RWPE2 (cell line): ENCODE measurements around the gene DDX10.

Source experiments
- ATAC-seq: fragments of 200-7000 bp; cut with Tn5 transposase; 3 replicates; pipeline ENCODE4 v1.9.1; 2021; ENCODE audit warnings: low read depth
- DNase-seq: peaks from one replicate; pipeline ENCODE4 v3.0.0-alpha.2; 2020; ENCODE audit warnings: low spot score
- H3K27ac ChIP-seq: fragments of 450-650 bp; 2 replicates; pipeline ENCODE4 v1.5.1; 2017; ENCODE audit warnings: mild to moderate bottlenecking; ENCODE audit not compliant: poor library complexity, severe bottlenecking
- H3K27me3 ChIP-seq: fragments of 250-450 bp; sonication (Bioruptor Pico); 2 replicates; pipeline ENCODE4 v1.5.1; 2021; ENCODE audit warnings: mild to moderate bottlenecking, moderate library complexity; ENCODE audit not compliant: insufficient read depth, poor library complexity, severe bottlenecking
- H3K36me3 ChIP-seq: fragments of 250-450 bp; sonication (Bioruptor Pico); 2 replicates; pipeline ENCODE4 v1.5.1; 2020; ENCODE audit warnings: low read depth, mild to moderate bottlenecking, moderate library complexity
- H3K4me1 ChIP-seq: fragments of 250-450 bp; sonication (Bioruptor Pico); 2 replicates; pipeline ENCODE4 v1.5.1; 2021; ENCODE audit warnings: mild to moderate bottlenecking, moderate library complexity; ENCODE audit not compliant: insufficient read depth, poor library complexity, severe bottlenecking
- H3K4me3 ChIP-seq: fragments of 250-450 bp; sonication (Bioruptor Pico); 2 replicates; pipeline ENCODE4 v1.5.1; 2021; ENCODE audit warnings: mild to moderate bottlenecking, moderate library complexity; ENCODE audit not compliant: severe bottlenecking
- H3K9me3 ChIP-seq: fragments of 250-450 bp; sonication (Bioruptor Pico); 2 replicates; pipeline ENCODE4 v1.5.1; 2021; ENCODE audit warnings: mild to moderate bottlenecking, moderate library complexity; ENCODE audit not compliant: severe bottlenecking
- CTCF ChIP-seq: fragments of 450-650 bp; IDR thresholded peaks from one replicate; pipeline ENCODE4 v1.5.1; 2017; ENCODE audit warnings: mild to moderate bottlenecking, moderate library complexity; ENCODE audit not compliant: poor library complexity, severe bottlenecking

DDX10 gene

DNA sequence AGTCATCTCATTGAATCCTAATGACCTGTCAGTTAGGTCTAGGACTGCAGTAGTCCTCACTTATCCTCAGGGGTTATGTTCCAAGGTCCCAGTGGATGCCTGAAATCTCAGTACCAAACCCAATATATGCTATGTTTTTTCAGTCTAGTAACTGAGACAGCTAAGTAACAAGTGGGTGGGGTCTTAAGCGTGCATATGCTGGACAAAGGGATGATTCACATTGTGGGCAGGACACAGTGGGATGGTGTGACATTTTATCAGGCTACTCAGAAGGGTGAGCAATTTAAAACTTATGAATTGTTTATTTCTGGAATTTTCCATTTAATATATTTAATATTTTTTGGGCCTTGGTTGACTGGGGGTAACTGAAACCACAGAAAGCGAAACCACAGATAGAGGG, 29.0 kb downstream of the DDX10 start:
- no peak for TF ChIP-seq CTCF
- H3K4me3 ChIP-seq: no peak overlapping the region
- ATAC-seq (peak; percentile 72), DNase-seq (no peak)
- H3K27ac ChIP-seq: peak overlapping the region; percentile 28
- H3K9me3 ChIP-seq: no peaks in the 10 kb centered on the region
- H3K36me3 ChIP-seq: peaks cover 54% of the 10 kb centered on the region
- no peaks in the 10 kb centered on the region for H3K27me3 ChIP-seq
- peaks cover 23% of the 10 kb centered on the region for H3K4me1 ChIP-seq

DNA sequence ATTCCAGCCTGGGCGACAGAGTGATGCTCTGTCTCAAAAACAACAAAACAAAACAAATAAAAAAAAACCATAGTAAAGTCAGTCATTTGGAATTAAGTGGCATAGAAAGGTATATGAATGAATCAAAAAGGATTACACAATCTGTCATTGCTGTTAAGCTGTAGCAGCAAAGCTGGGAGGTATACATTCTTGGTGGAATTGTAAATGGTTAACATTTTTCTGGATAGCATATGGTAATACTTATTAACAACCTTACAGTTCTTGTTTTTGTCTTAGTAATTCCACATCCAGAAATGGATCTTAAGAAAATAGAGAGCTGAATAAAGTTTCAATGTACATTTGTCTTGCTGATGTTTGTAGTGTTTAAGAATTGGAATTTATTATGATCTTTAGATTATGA, 30.0 kb downstream of the DDX10 start:
- DNase-seq: no peak
- Histone ChIP-seq H3K36me3 (peaks cover 45% of the 10 kb centered on the region), H3K27me3 (no peaks in the 10 kb centered on the region), H3K4me3 (no peak overlapping the region), H3K27ac (peak overlapping the region; percentile 28), H3K9me3 (no peaks in the 10 kb centered on the region), H3K4me1 (peaks cover 27% of the 10 kb centered on the region)
- no peak for TF ChIP-seq CTCF
- ATAC-seq: no peak

DNA sequence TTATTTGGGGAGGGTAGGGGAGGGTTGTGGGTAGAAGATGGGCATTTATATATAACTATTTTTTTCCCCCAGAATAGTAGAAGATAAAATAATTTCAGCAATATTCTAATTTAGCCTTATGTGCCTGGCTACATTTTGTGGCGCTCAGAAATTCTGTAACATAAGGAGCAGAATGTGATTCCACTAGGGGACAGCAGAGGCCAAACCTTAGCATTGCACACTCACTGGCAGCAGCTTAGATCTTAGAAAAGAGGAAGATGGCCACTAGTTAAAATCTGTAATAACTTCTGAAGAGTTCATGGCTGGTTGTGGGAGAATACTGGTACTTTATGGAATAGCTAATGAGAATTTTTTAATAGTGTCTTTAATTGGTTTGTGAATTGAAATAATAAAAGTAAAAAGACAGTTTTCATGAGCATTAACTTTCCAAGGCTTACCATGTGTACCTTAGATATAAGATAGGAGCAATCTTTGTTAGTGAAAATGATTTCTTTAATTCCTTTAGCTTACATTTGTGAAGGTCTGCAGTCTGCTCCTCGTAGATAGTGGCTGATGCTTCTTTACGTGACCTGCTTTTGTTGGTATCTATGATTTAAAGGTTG, 33.1 kb downstream of the DDX10 start:
- H3K9me3 ChIP-seq: no peaks in the 10 kb centered on the region
- DNase-seq: no peak
- peak; percentile 47 for ATAC-seq
- peaks cover 27% of the 10 kb centered on the region for H3K36me3 ChIP-seq
- H3K27me3 ChIP-seq: no peaks in the 10 kb centered on the region
- peaks cover 27% of the 10 kb centered on the region for H3K4me1 ChIP-seq
- no peak overlapping the region for H3K4me3 ChIP-seq
- peak overlapping the region; percentile 74 for H3K27ac ChIP-seq
- peak; percentile 98 for TF ChIP-seq CTCF

DNA sequence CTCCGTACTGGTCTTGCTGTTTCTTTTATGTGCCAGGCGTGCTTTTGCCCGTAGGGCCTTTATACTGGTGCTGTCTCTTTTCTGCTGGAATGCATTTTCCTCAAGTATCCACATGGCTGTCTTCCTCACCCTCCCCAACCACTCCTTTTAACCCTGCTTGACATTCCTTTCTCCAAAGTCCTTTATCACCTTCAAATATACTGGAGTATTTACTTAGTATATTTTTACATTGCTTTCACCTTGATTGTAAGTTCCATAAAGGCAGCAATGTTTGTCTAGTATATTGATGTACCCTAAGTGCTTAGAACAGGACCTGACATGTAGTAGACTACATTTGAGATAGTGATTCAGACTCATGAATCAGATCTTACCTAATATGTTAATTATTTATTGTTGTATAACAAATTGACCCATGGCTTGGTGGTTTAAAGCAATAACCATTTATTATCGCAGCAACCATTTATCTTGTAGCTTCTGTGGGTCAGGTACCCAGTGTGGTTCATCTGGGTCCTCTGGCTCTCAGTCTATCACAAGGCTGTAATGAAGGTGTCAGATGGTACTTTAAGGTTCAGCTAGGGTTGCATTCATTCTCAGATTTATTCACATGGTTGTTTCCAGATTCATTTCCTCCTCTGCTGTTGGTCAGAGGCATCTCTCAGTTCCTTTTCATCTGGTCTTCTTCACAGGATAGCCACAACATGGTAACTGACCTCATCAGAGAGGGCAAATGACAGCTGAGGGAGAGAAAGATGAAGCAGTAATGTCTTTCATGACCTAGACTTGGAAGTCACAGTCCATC, 34.2 kb downstream of the DDX10 start:
- TF ChIP-seq CTCF: no peak
- H3K27ac ChIP-seq: peak overlapping the region; percentile 74
- H3K4me3 ChIP-seq: no peak overlapping the region
- H3K9me3 ChIP-seq: no peaks in the 10 kb centered on the region
- peaks cover 22% of the 10 kb centered on the region for H3K4me1 ChIP-seq
- ATAC-seq (peak; percentile 90), DNase-seq (no peak)
- no peaks in the 10 kb centered on the region for H3K27me3 ChIP-seq
- H3K36me3 ChIP-seq: peaks cover 17% of the 10 kb centered on the region

DNA sequence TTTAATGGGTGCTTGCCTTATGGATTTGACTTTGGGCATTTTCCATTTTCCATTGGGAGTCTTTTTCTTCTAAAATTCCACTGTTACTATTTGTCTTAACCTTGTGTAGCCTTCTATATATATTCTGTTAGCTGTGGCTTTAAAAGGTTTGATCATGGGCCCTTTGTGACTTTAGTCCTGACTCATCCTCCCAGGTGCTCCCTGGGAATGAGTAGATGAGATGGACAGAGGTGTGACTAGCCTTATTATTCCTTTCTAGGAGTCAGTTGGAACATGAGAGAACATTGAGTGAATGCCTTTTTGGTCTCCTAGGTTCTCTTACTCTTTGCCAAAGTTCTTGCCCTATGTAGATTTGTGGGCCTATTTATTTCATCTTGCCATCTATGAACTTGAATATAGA, 39.0 kb downstream of the DDX10 start:
- no peak for DNase-seq

More for the DNA sequence above, 39.0 kb downstream of the DDX10 start:
- no peak for ATAC-seq
- Histone ChIP-seq H3K36me3 (peaks cover 24% of the 10 kb centered on the region), H3K27ac (no peak overlapping the region), H3K4me1 (peaks cover 4% of the 10 kb centered on the region), H3K9me3 (no peaks in the 10 kb centered on the region), H3K27me3 (no peaks in the 10 kb centered on the region), H3K4me3 (no peak overlapping the region)
- TF ChIP-seq CTCF: no peak
